Measurements from ENCODE around the gene TCF4.
A peak's percentile ranks its signal among the peaks of the same experiment; 100 is the strongest.

TCF4 gene

GRCh38 chr18:55585065-55585919 lies 2.7 kb downstream of the TCF4 start:
- DNase-seq: no peak

- DNase-seq: no peak
Measured at GRCh38 chr18:55584201-55584600, 3.8 kb downstream of the TCF4 start.

- DNase-seq: no peak
Measured at GRCh38 chr18:55582325-55582724, 5.7 kb downstream of the TCF4 start.

- DNase-seq: no peak
Measured at GRCh38 chr18:55579501-55580270, 8.3 kb downstream of the TCF4 start.

GRCh38 chr18:55577812-55578539 lies 10.0 kb downstream of the TCF4 start:
- no peak for DNase-seq

GRCh38 chr18:55576001-55576400 lies 12.0 kb downstream of the TCF4 start:
- no peak for DNase-seq

GRCh38 chr18:55575066-55575465 lies 12.9 kb downstream of the TCF4 start:
- DNase-seq: no peak

- DNase-seq: no peak
Measured at GRCh38 chr18:55573386-55573785, 14.6 kb downstream of the TCF4 start.

- DNase-seq: no peak
Measured at GRCh38 chr18:55570966-55571365, 17.0 kb downstream of the TCF4 start.

- no peak for DNase-seq
Measured at GRCh38 chr18:55566456-55566935, 21.5 kb downstream of the TCF4 start.

GRCh38 chr18:55559739-55560138 lies 28.3 kb downstream of the TCF4 start:
- DNase-seq: no peak

GRCh38 chr18:55557211-55557610 lies 30.8 kb downstream of the TCF4 start:
- no peak for DNase-seq

- no peak for DNase-seq
Measured at GRCh38 chr18:55555395-55556027, 32.5 kb downstream of the TCF4 start.

GRCh38 chr18:55552526-55553189 lies 35.3 kb downstream of the TCF4 start:
- no peak for DNase-seq

- DNase-seq: no peak
Measured at GRCh38 chr18:55551227-55551626, 36.8 kb downstream of the TCF4 start.

- no peak for DNase-seq
Measured at GRCh38 chr18:55550471-55550870, 37.5 kb downstream of the TCF4 start.

GRCh38 chr18:55549474-55550104 lies 38.4 kb downstream of the TCF4 start:
- DNase-seq: no peak

GRCh38 chr18:55547705-55548056 lies 40.3 kb downstream of the TCF4 start:
- no peak for DNase-seq

- peak; percentile 52 for DNase-seq
Measured at GRCh38 chr18:55546851-55547704, 40.9 kb downstream of the TCF4 start.

GRCh38 chr18:55544014-55544413 lies 44.0 kb downstream of the TCF4 start:
- no peak for DNase-seq

Data from EL (cell line).